HG03571 (cell line): ENCODE data around the gene DHCR7.

Source experiments
- ATAC-seq: cut with Tn5 transposase; IDR thresholded peaks from one replicate; pipeline ENCODE4 v1.9.1; 2021; ENCODE audit not compliant: unreplicated experiment

DHCR7 gene

GRCh38 chr11:71420455-71421241 is 27.5 kb downstream of the DHCR7 start:
- no peak for ATAC-seq

- no peak for ATAC-seq
Measured at GRCh38 chr11:71418643-71419042, 29.6 kb downstream of the DHCR7 start.

- ATAC-seq = no peak
Measured at GRCh38 chr11:71414645-71415044, 33.5 kb downstream of the DHCR7 start.

GRCh38 chr11:71410363-71410966 is 37.7 kb downstream of the DHCR7 start:
- ATAC-seq = no peak

GRCh38 chr11:71408826-71409225 is 39.4 kb downstream of the DHCR7 start:
- no peak for ATAC-seq

- no peak for ATAC-seq
Measured at GRCh38 chr11:71407356-71407755, 40.8 kb downstream of the DHCR7 start.

- no peak for ATAC-seq
Measured at GRCh38 chr11:71406681-71407080, 41.5 kb downstream of the DHCR7 start.

GRCh38 chr11:71404209-71404608 is 44.0 kb downstream of the DHCR7 start:
- ATAC-seq = no peak

- ATAC-seq = no peak
Measured at GRCh38 chr11:71402878-71403277, 45.3 kb downstream of the DHCR7 start.

GRCh38 chr11:71400216-71400615 is 48.0 kb downstream of the DHCR7 start:
- ATAC-seq = no peak

- ATAC-seq = no peak
Measured at GRCh38 chr11:71399341-71399740, 48.9 kb downstream of the DHCR7 start.

- ATAC-seq = no peak
Measured at GRCh38 chr11:71397961-71398360, 50.2 kb downstream of the DHCR7 start.

- ATAC-seq = no peak
Measured at GRCh38 chr11:71397331-71397860, 50.8 kb downstream of the DHCR7 start.

GRCh38 chr11:71396548-71397123 is 51.6 kb downstream of the DHCR7 start:
- no peak for ATAC-seq

GRCh38 chr11:71395774-71396173 is 52.4 kb downstream of the DHCR7 start:
- ATAC-seq = no peak

- no peak for ATAC-seq
Measured at GRCh38 chr11:71395263-71395560, 53.0 kb downstream of the DHCR7 start.

- ATAC-seq = no peak
Measured at GRCh38 chr11:71393283-71393682, 54.9 kb downstream of the DHCR7 start.

GRCh38 chr11:71391796-71392195 is 56.4 kb downstream of the DHCR7 start:
- ATAC-seq = no peak

GRCh38 chr11:71391352-71391751 is 56.8 kb downstream of the DHCR7 start:
- no peak for ATAC-seq

- no peak for ATAC-seq
Measured at GRCh38 chr11:71388637-71389235, 59.5 kb downstream of the DHCR7 start.

- no peak for ATAC-seq
Measured at GRCh38 chr11:71387784-71388636, 60.2 kb downstream of the DHCR7 start.
